H1 (cell line): ENCODE data around the gene LMAN1L. TPM values are rescaled to one million over a fixed set of nuclear protein-coding genes. Genes with fewer than 3 reads are reported as not detected.
A peak's percentile ranks its signal among the peaks of the same experiment; 100 is the strongest.

Experiments used
- CTCF ChIA-PET: fragments of 300-600 bp; sonication (Branson Sonifier 250); formaldehyde crosslinking; loops from one replicate; lab custom pipeline; 2021; ENCODE audit not compliant: partially characterized antibody; lab: Charles Lee
- POLR2A ChIA-PET: fragments of 300-600 bp; sonication (Branson Sonifier 250); formaldehyde crosslinking; loops from one replicate; lab custom pipeline; 2021; ENCODE audit warnings: inconsistent platforms; ENCODE audit not compliant: partially characterized antibody; lab: Charles Lee
- DNase-seq, 2 experiments: peaks; one replicate each; pipeline versions ENCODE4 v3.0.0 to v3.0.0-alpha.2; 2010 to 2022; ENCODE audit warnings: low spot score in 2 of 2, low read depth in 1 of 2, mixed read lengths in 1 of 2
- FAIRE-seq: peaks from 2 replicates; lab custom pipeline; 2011; peaks lifted over from hg19 to GRCh38; lab: Jason Lieb, UNC
- H2AFZ ChIP-seq: 2 replicates; pipeline ENCODE4 v1.8.1; 2012; ENCODE audit warnings: low read length, inconsistent platforms
- H2AK5ac ChIP-seq: 2 replicates; pipeline ENCODE4 v1.6.1; 2013; ENCODE audit warnings: low read depth, low read length
- H2BK120ac ChIP-seq: replicated peaks from 2 replicates; pipeline ENCODE3; 2013; ENCODE audit warnings: low read depth, low read length, inconsistent platforms
- H2BK12ac ChIP-seq: 2 replicates; pipeline ENCODE4 v1.6.1; 2013; ENCODE audit warnings: low read depth, low read length
- H2BK15ac ChIP-seq: 2 replicates; pipeline ENCODE4 v1.6.1; 2013; ENCODE audit warnings: low read length
- H2BK20ac ChIP-seq: 2 replicates; pipeline ENCODE4 v1.6.1; 2013; ENCODE audit warnings: low read length
- H2BK5ac ChIP-seq: 2 replicates; pipeline ENCODE4 v1.6.1; 2013; ENCODE audit warnings: low read depth, low read length
- H3K14ac ChIP-seq: 2 replicates; pipeline ENCODE4 v1.6.1; 2013; ENCODE audit warnings: inconsistent platforms; ENCODE audit not compliant: insufficient read length
- H3K18ac ChIP-seq: 2 replicates; pipeline ENCODE4 v1.6.1; 2013; ENCODE audit warnings: low read length; ENCODE audit errors: extremely low read depth
- H3K23ac ChIP-seq: 2 replicates; pipeline ENCODE4 v1.6.1; 2013; ENCODE audit warnings: inconsistent platforms; ENCODE audit not compliant: insufficient read length
- H3K23me2 ChIP-seq: 2 replicates; pipeline ENCODE4 v1.6.1; 2013; ENCODE audit warnings: low read depth, low read length
- H3K27ac ChIP-seq: 2 replicates; pipeline ENCODE4 v1.6.1; 2011; ENCODE audit warnings: low read depth, low read length, inconsistent platforms
- H3K27me3 ChIP-seq, 4 experiments: replicated peaks in 1 of 4; 1 replicate in 1 of 4; 2 replicates in 3 of 4; pipeline versions ENCODE4 v1.6.1 to v1.8.1; 2011 to 2013; ENCODE audit warnings: low read length in 3 of 4, mild to moderate bottlenecking in 3 of 4, inconsistent platforms in 2 of 4, mixed read lengths in 2 of 4, moderate library complexity in 1 of 4; ENCODE audit not compliant: control insufficient read depth in 3 of 4, insufficient read depth in 3 of 4; ENCODE audit errors: extremely low read depth in 1 of 4
- H3K36me3 ChIP-seq, 4 experiments: 2 replicates each; pipeline versions ENCODE4 v1.6.1 to v1.8.1; 2011 to 2013; ENCODE audit warnings: mild to moderate bottlenecking in 4 of 4, low read length in 3 of 4, moderate library complexity in 2 of 4, control low read depth in 1 of 4, inconsistent platforms in 1 of 4; ENCODE audit not compliant: insufficient read depth in 4 of 4, control insufficient read depth in 2 of 4
- H3K4ac ChIP-seq: replicated peaks from 2 replicates; pipeline ENCODE3; 2013; ENCODE audit warnings: low read length, low read depth, mixed read lengths, inconsistent platforms; ENCODE audit not compliant: insufficient read length
- H3K4me1 ChIP-seq, 4 experiments: replicated peaks in 1 of 4; 1 replicate in 1 of 4; 2 replicates in 3 of 4; pipeline versions ENCODE4 v1.6.1 to v1.8.1; 2011 to 2013; ENCODE audit warnings: low read length in 3 of 4, inconsistent platforms in 2 of 4, mixed read lengths in 1 of 4; ENCODE audit not compliant: insufficient read depth in 4 of 4, control insufficient read depth in 3 of 4
- H3K4me2 ChIP-seq, 2 experiments: 2 replicates each; pipeline versions ENCODE4 v1.6.1 to v1.8.1; 2011 to 2013; ENCODE audit warnings: low read depth in 2 of 2, low read length in 2 of 2, control low read depth in 1 of 2, inconsistent platforms in 1 of 2, mild to moderate bottlenecking in 1 of 2; ENCODE audit not compliant: insufficient read depth in 1 of 2
- H3K4me3 ChIP-seq, 4 experiments: fragments of 200-600, 300-600 bp in 1 of 4; sonication (generic), shearing (Covaris generic), sonication (Bioruptor Twin) in 1 of 4; 2 replicates each; pipeline versions ENCODE4 v1.5.1 to v1.8.1; 2011 to 2016; ENCODE audit warnings: low read length in 4 of 4, low read depth in 3 of 4, control low read depth in 2 of 4, inconsistent platforms in 2 of 4, mild to moderate bottlenecking in 2 of 4, mixed read lengths in 1 of 4, moderate library complexity in 1 of 4; ENCODE audit not compliant: insufficient read depth in 2 of 4; ENCODE audit errors: extremely low read depth in 1 of 4
- H3K56ac ChIP-seq: replicated peaks from 2 replicates; pipeline ENCODE3; 2013; ENCODE audit warnings: low read depth, mild to moderate bottlenecking, mixed read lengths, low read length, inconsistent platforms; ENCODE audit not compliant: insufficient read length
- H3K79me1 ChIP-seq: 2 replicates; pipeline ENCODE4 v1.6.1; 2013; ENCODE audit warnings: low read depth, low read length, control low read depth
- H3K79me2 ChIP-seq, 2 experiments: 2 replicates each; pipeline versions ENCODE4 v1.6.1 to v1.8.1; 2012 to 2013; ENCODE audit warnings: low read length in 2 of 2, mild to moderate bottlenecking in 2 of 2, inconsistent platforms in 1 of 2; ENCODE audit not compliant: insufficient read depth in 2 of 2, control insufficient read depth in 1 of 2
- H3K9ac ChIP-seq, 4 experiments: replicated peaks in 1 of 4; 1 replicate in 1 of 4; 2 replicates in 3 of 4; pipeline versions ENCODE4 v1.6.1 to v1.8.1; 2011 to 2013; ENCODE audit warnings: low read depth in 3 of 4, low read length in 3 of 4, control low read depth in 2 of 4, mild to moderate bottlenecking in 2 of 4, moderate library complexity in 2 of 4, inconsistent platforms in 1 of 4; ENCODE audit errors: extremely low read depth in 1 of 4
- H3K9me3 ChIP-seq, 2 experiments: 2 replicates each; pipeline versions ENCODE4 v1.6.1 to v1.8.1; 2012 to 2013; ENCODE audit warnings: mild to moderate bottlenecking in 2 of 2, moderate library complexity in 2 of 2, control low read depth in 1 of 2, inconsistent platforms in 1 of 2, low read depth in 1 of 2, low read length in 1 of 2, mixed read lengths in 1 of 2; ENCODE audit not compliant: insufficient read depth in 2 of 2
- H4K20me1 ChIP-seq, 2 experiments: replicated peaks in 1 of 2; 2 replicates each; pipeline versions ENCODE3 to v1.8.1; 2011 to 2013; ENCODE audit warnings: inconsistent platforms in 2 of 2, low read length in 2 of 2, mild to moderate bottlenecking in 1 of 2; ENCODE audit not compliant: insufficient read depth in 2 of 2, control insufficient read depth in 1 of 2
- H4K5ac ChIP-seq: 2 replicates; pipeline ENCODE4 v1.6.1; 2013; ENCODE audit warnings: low read length, low read depth, mixed read lengths, inconsistent platforms; ENCODE audit not compliant: insufficient read length
- H4K8ac ChIP-seq: 2 replicates; pipeline ENCODE4 v1.8.0; 2013; ENCODE audit warnings: mild to moderate bottlenecking, moderate library complexity, low read length, inconsistent platforms; ENCODE audit not compliant: insufficient read depth; ENCODE audit errors: extremely low read depth
- H4K91ac ChIP-seq: replicated peaks from 2 replicates; pipeline ENCODE3; 2013; ENCODE audit warnings: low read length, mixed read lengths, inconsistent platforms; ENCODE audit not compliant: insufficient read length
- ATF2 ChIP-seq: IDR thresholded peaks from 2 replicates; pipeline ENCODE4 v1.6.1; 2012; ENCODE audit warnings: low read length, inconsistent platforms
- EP300 ChIP-seq, 2 experiments: IDR thresholded peaks; 1 replicate in 1 of 2; 2 replicates in 1 of 2; pipeline ENCODE4 v1.6.1; 2011 to 2012; ENCODE audit warnings: low read depth in 2 of 2, low read length in 2 of 2, mild to moderate bottlenecking in 2 of 2, borderline replicate concordance in 1 of 2, inconsistent platforms in 1 of 2, moderate library complexity in 1 of 2
- GABPA ChIP-seq: IDR thresholded peaks from 2 replicates; pipeline ENCODE4 v1.6.1; 2011; ENCODE audit warnings: mild to moderate bottlenecking, low read length, moderate library complexity, borderline replicate concordance; ENCODE audit not compliant: insufficient read depth
- GTF2F1 ChIP-seq: IDR thresholded peaks from 2 replicates; pipeline ENCODE4 v1.6.1; 2012; ENCODE audit warnings: low read depth, low read length, improper control_type of control experiment, borderline replicate concordance
- HDAC2 ChIP-seq, 2 experiments: fragments of 300-600 bp in 1 of 2; sonication (generic) in 1 of 2; IDR thresholded peaks; 2 replicates each; pipeline ENCODE4 v1.6.1; 2011 to 2012; ENCODE audit warnings: low read depth in 2 of 2, low read length in 2 of 2, mild to moderate bottlenecking in 2 of 2, moderate library complexity in 2 of 2, borderline replicate concordance in 1 of 2, inconsistent platforms in 1 of 2
- JUN ChIP-seq: IDR thresholded peaks from 2 replicates; pipeline ENCODE4 v1.6.1; 2011; ENCODE audit warnings: low read depth, mild to moderate bottlenecking, improper control_type of control experiment, low read length
- JUND ChIP-seq: IDR thresholded peaks from 2 replicates; pipeline ENCODE4 v1.6.1; 2011; ENCODE audit warnings: mild to moderate bottlenecking, improper control_type of control experiment, low read length
- NRF1 ChIP-seq: IDR thresholded peaks from 2 replicates; pipeline ENCODE4 v1.6.1; 2011; ENCODE audit warnings: mild to moderate bottlenecking, low read depth, low read length, improper control_type of control experiment
- PHF8 ChIP-seq: fragments of 200-600 bp; sonication (generic); conservative IDR thresholded peaks from 2 replicates; pipeline ENCODE4 v1.7.1; 2012; ENCODE audit warnings: low read depth, mild to moderate bottlenecking, inconsistent platforms, low read length, moderate library complexity
- SUZ12 ChIP-seq: fragments of 200-600 bp; sonication (generic); IDR thresholded peaks from 2 replicates; pipeline ENCODE4 v1.6.1; 2012; ENCODE audit warnings: mild to moderate bottlenecking, inconsistent platforms, low read length, moderate library complexity, mixed read lengths
- WGBS, 2 experiments: shearing (Covaris generic) in 1 of 2; methylation state at CpG; one replicate each; pipeline versions ENCODE4 v1.1.6 to v1.1.7; 2013 to 2015; ENCODE audit warnings: low lambda C conversion rate in 2 of 2, mixed read lengths in 2 of 2, inconsistent platforms in 1 of 2, low coverage in 1 of 2, missing lambda C conversion rate in 1 of 2; ENCODE audit not compliant: insufficient replicate concordance in 2 of 2, insufficient coverage in 1 of 2, insufficient read length in 1 of 2; ENCODE audit errors: extremely low coverage in 1 of 2, missing lambda C conversion rate in 1 of 2; 5-methylcytosine and 5-hydroxymethylcytosine counted together
- polyA plus RNA-seq, 7 experiments: library from polyadenylated mRNA; depleted of rRNA in 3 of 7; stranded (reverse) in 5 of 7; unstranded in 2 of 7; fragments of >200 nt in 5 of 7; fragments of 200-250 nt in 2 of 7; gene quantifications; 1 replicate in 5 of 7; 2 replicates in 1 of 7; 4 replicates in 1 of 7; pipeline versions ENCODE4 v1.2.1 to v1.2.3, GENCODE V29; 2011 to 2013; ENCODE audit warnings: missing spikeins in 2 of 7, mixed read lengths in 2 of 7
- total RNA-seq: library from RNA; stranded (reverse); fragmentation: NEBNext Ultra II Directional; extraction: Animal tissue kit (Norgen Biotek cat#: 25700); gene quantifications from 2 replicates; pipeline ENCODE4 v1.2.1, GENCODE V29; 2021

The LMAN1L gene
- total and polyA plus RNA-seq, 2 of the 8 experiments (the other 6 are each of a cell fraction or from before 2014, with no cell fraction given): not detected

GRCh38 chr15:74843891-74844299 lies 31.3 kb downstream of the LMAN1L start:
- POLR2A ChIA-PET: interaction anchor here (0.8 to 4.1 kb wide), 6 partner anchors 11 to 63 kb away, joined by 3 to 23 read pairs (median 4); partner anchors contain the start of gene FAM219B
- no peaks in the 10 kb centered on the region for H3K27me3 ChIP-seq
- no peak overlapping the region for H2AFZ ChIP-seq
- H4K8ac ChIP-seq: no peak overlapping the region
- H3K18ac ChIP-seq: no peak overlapping the region
- H3K23ac ChIP-seq: no peak overlapping the region
- no peaks in the 10 kb centered on the region for H3K9me3 ChIP-seq
- H3K14ac ChIP-seq: no peak overlapping the region
- peaks cover 3 to 18% (median 9%) of the 10 kb centered on the region in 4 experiments; a peak in 6 of 8 replicates for H3K36me3 ChIP-seq
- H4K5ac ChIP-seq: no peak overlapping the region
- H2BK20ac ChIP-seq: no peak overlapping the region
- H3K27ac ChIP-seq: no peak overlapping the region
- no peaks in the 10 kb centered on the region for H3K79me2 ChIP-seq
- no peak overlapping the region for H3K4ac ChIP-seq
- H3K79me1 ChIP-seq: 0 out of 2 replicates have a peak, but pooled peaks cover 2% of the 10 kb centered on the region
- peak overlapping the region; percentile 75 to 82; a peak in 3 of 4 replicates for H3K4me2 ChIP-seq
- DNase-seq: no peak
- H3K4me3 ChIP-seq: peak overlapping the region in 2 of 4 experiments; percentile 89 to 92; a peak in 4 of 8 replicates
- no peak overlapping the region for H2BK5ac ChIP-seq
- H2BK12ac ChIP-seq: no peak overlapping the region
- FAIRE-seq: no peak
- no peak overlapping the region for H4K91ac ChIP-seq
- H2AK5ac ChIP-seq: no peak overlapping the region
- no peak overlapping the region for H2BK15ac ChIP-seq
- H4K20me1 ChIP-seq: peaks cover 2 to 4% of the 10 kb centered on the region in 2 experiments
- 83% methylated on average over 12 of the region's 12 CpGs; no CpG with 5 or more reads in 1 of the 2 experiments for WGBS, 2 experiments
- H3K23me2 ChIP-seq: peaks cover 7% of the 10 kb centered on the region; the same call in 1 of the 2 replicates
- peaks cover 0 to 13% (median 8%) of the 10 kb centered on the region in 4 experiments; a peak in 6 of 7 replicates for H3K4me1 ChIP-seq
- peak overlapping the region in 1 of 4 experiments; percentile 85; a peak in 2 of 7 replicates for H3K9ac ChIP-seq
- no peak overlapping the region for H2BK120ac ChIP-seq
- H3K56ac ChIP-seq: no peak overlapping the region
- CTCF ChIA-PET: interaction anchor here (0.7 to 2.5 kb wide), 16 partner anchors 8 to 106 kb away, joined by 3 to 24 read pairs (median 6); no protein-coding TSS in a partner anchor
- no peak for TF ChIP-seq GABPA
- TF ChIP-seq EP300 (IDR thresholded peaks at IDR 0.05; ENCODE audit: borderline replicate concordance in 1 of 2, low read depth in 2 of 2, low read length in 2 of 2): no peak
- no peak for TF ChIP-seq HDAC2 (IDR thresholded peaks at IDR 0.05; ENCODE audit: borderline replicate concordance in 1 of 2, low read depth in 2 of 2, low read length in 2 of 2)
- no peak for TF ChIP-seq GTF2F1
- TF ChIP-seq JUND: no peak
- TF ChIP-seq NRF1: no peak
- TF ChIP-seq PHF8: no peak
- TF ChIP-seq JUN: no peak
- TF ChIP-seq SUZ12: no peak
- TF ChIP-seq ATF2: no peak
